SK-N-SH (cell line): ENCODE measurements around the gene MEA1.

ENCODE experiments used
- EP300 ChIP-seq, 2 experiments: IDR thresholded peaks; 2 replicates each; pipeline versions ENCODE4 v1.4.0 to v1.6.1; 2012; ENCODE audit warnings: borderline replicate concordance in 1 of 2, low read depth in 1 of 2, low read length in 1 of 2
- FOSL2 ChIP-seq: IDR thresholded peaks from 2 replicates; pipeline ENCODE4 v1.4.0; 2012; ENCODE audit warnings: low read depth, mild to moderate bottlenecking, moderate library complexity, borderline replicate concordance
- MEF2A ChIP-seq: IDR thresholded peaks from 2 replicates; pipeline ENCODE4 v1.4.0; 2012; ENCODE audit warnings: low read depth, borderline replicate concordance
- MXI1 ChIP-seq: IDR thresholded peaks from 2 replicates; pipeline ENCODE4 v1.6.1; 2012; ENCODE audit warnings: mild to moderate bottlenecking, low read depth, low read length, improper control_type of control experiment
- POLR2AphosphoS5 ChIP-seq: IDR thresholded peaks from 2 replicates; pipeline ENCODE4 v1.6.1; 2012; ENCODE audit warnings: low read depth, low read length

- TF ChIP-seq EP300 (IDR thresholded peaks at IDR 0.05; ENCODE audit: borderline replicate concordance in 1 of 2, low read depth in 1 of 2, low read length in 1 of 2) (no peak), MEF2A (no peak), MXI1 (no peak), FOSL2 (no peak), POLR2AphosphoS5 (no peak)
Measured at GRCh38 chr6:43029120-43029519, 15.4 kb upstream of the MEA1 start.
